Measurements from ENCODE around the gene ANXA5. TPM values are rescaled to one million over a fixed set of nuclear protein-coding genes. Genes with fewer than 3 reads are reported as not detected.

Gene ANXA5
- total RNA-seq, 1 experiment from 2014 or later = 231 TPM

GRCh38 chr4:121674191-121674590, 22.6 kb downstream of the ANXA5 start:
- Histone ChIP-seq H3K4me1 (ENCODE audit: insufficient read depth, low read length) (no peaks in the 10 kb centered on the region; the same call in 1 of the 2 replicates), H2BK20ac (ENCODE audit: low read depth, low read length, poor library complexity, severe bottlenecking) (no peak overlapping the region), H2BK12ac (ENCODE audit: insufficient read length, low read depth, low read length) (no peak overlapping the region), H3K14ac (ENCODE audit: insufficient read depth, low read length) (no peak overlapping the region), H4K5ac (ENCODE audit: insufficient read length, low read depth, low read length) (no peak overlapping the region), H2AFZ (ENCODE audit: low read length) (no peak overlapping the region), H3K9ac (ENCODE audit: extremely low read depth, insufficient read length, low read length) (no peak overlapping the region), H3K18ac (ENCODE audit: insufficient read length, low read depth, low read length) (no peak overlapping the region), H2BK15ac (ENCODE audit: low read depth, low read length) (no peak overlapping the region), H3K56ac (ENCODE audit: insufficient read length, low read depth, low read length) (no peak overlapping the region), H3K27ac (ENCODE audit: insufficient read length, low read depth, low read length) (no peak overlapping the region), H4K8ac (replicated peaks; ENCODE audit: insufficient read length, low read depth, low read length) (no peak overlapping the region), H3K79me2 (ENCODE audit: insufficient read depth, low read length) (no peaks in the 10 kb centered on the region), H3K23me2 (ENCODE audit: insufficient read length, low read depth, low read length, poor library complexity, severe bottlenecking) (no peaks in the 10 kb centered on the region), H3T11ph (ENCODE audit: low read length) (no peak overlapping the region), H3K4ac (ENCODE audit: low read depth, low read length) (no peak overlapping the region), H2BK5ac (ENCODE audit: insufficient read length, low read length) (no peak overlapping the region), H3K27me3 (ENCODE audit: insufficient read depth, low read length) (no peaks in the 10 kb centered on the region), H3K4me2 (ENCODE audit: insufficient read depth, insufficient read length, low read length) (no peak overlapping the region), H2BK120ac (ENCODE audit: low read depth, low read length, poor library complexity, severe bottlenecking) (no peak overlapping the region), H3K9me3 (ENCODE audit: control insufficient read depth, low read depth, low read length) (no peaks in the 10 kb centered on the region), H3K79me1 (ENCODE audit: insufficient read depth, low read depth, low read length, poor library complexity, severe bottlenecking) (no peaks in the 10 kb centered on the region), H4K20me1 (ENCODE audit: control insufficient read depth, insufficient read depth, insufficient read length) (no peaks in the 10 kb centered on the region), H2AK5ac (ENCODE audit: insufficient read length, low read length) (no peak overlapping the region), H3K23ac (ENCODE audit: insufficient read length, low read depth, low read length) (no peak overlapping the region), H4K91ac (ENCODE audit: insufficient read length, low read depth, low read length) (no peak overlapping the region)
- Mint-ChIP-seq H3K27me3 (ENCODE audit: low read depth) (no peaks in the 10 kb centered on the region), H3K27ac (no peak overlapping the region), H3K4me1 (peaks cover 6 to 7% of the 10 kb centered on the region in 2 experiments), H3K9me3 (no peaks in the 10 kb centered on the region), H3K36me3 (ENCODE audit: insufficient read depth in 1 of 3, low read depth in 3 of 3) (peaks cover 23 to 75% (median 50%) of the 10 kb centered on the region in 3 experiments; a peak in 6 of 7 replicates), H3K4me3 (no peak overlapping the region)
- WGBS (ENCODE audit: extremely low coverage, insufficient read length, low lambda C conversion rate) = no CpG with 5 or more reads among the region's 1 CpG
- TF ChIP-seq CTCF (conservative IDR thresholded peaks at IDR 0.05) = no peak
- no peak for DNase-seq
